Muscle of leg (tissue), 11 donors: ENCODE measurements around the gene PBRM1. TPM values are rescaled to one million over a fixed set of nuclear protein-coding genes. Genes with fewer than 3 reads are reported as not detected.

Source experiments
- DNase-seq: peaks from one replicate; pipeline ENCODE4 v3.0.0; 2013
- H3K27ac ChIP-seq: one replicate; pipeline ENCODE4 v1.5.1; 2013; ENCODE audit warnings: mild to moderate bottlenecking, low read length, control low read depth
- H3K27me3 ChIP-seq: one replicate; pipeline ENCODE4 v1.6.1; 2013; ENCODE audit warnings: low read length; ENCODE audit not compliant: control insufficient read depth, insufficient read depth
- H3K36me3 ChIP-seq: one replicate; pipeline ENCODE4 v1.6.1; 2013; ENCODE audit warnings: low read length; ENCODE audit not compliant: control insufficient read depth, insufficient read depth
- H3K4me1 ChIP-seq: one replicate; pipeline ENCODE4 v1.6.1; 2013; ENCODE audit warnings: low read length; ENCODE audit not compliant: control insufficient read depth, insufficient read depth
- H3K4me3 ChIP-seq: one replicate; pipeline ENCODE4 v1.5.1; 2013; ENCODE audit warnings: low read length, control low read depth
- H3K9me3 ChIP-seq: replicated peaks from 2 replicates; pipeline ENCODE4 v1.6.1; 2013; ENCODE audit warnings: low read depth, low read length; ENCODE audit not compliant: control insufficient read depth
- WGBS: methylation state at CpG from one replicate; pipeline ENCODE4 v1.1.5; 2013; ENCODE audit warnings: missing lambda C conversion rate; ENCODE audit not compliant: insufficient coverage; 5-methylcytosine and 5-hydroxymethylcytosine counted together
- polyA plus RNA-seq, 8 donors: library from polyadenylated mRNA; unstranded; fragments of 120-200 nt; gene quantifications; one replicate each; pipeline versions ENCODE4 v1.2.1 to v1.2.3, GENCODE V29; 2013; ENCODE audit warnings: inconsistent platforms in 1 of 8, low replicate concordance in 1 of 8; ENCODE audit not compliant: insufficient read length in 8 of 8, insufficient read depth in 1 of 8
- total RNA-seq: library from RNA; stranded (reverse); fragments of 120-200 nt; gene quantifications from one replicate; pipeline ENCODE4 v1.2.4, GENCODE V29; 2013

PBRM1 gene
- total and polyA plus RNA-seq, 9 donors, result 26.1 to 53.1 (median 47.3) TPM

DNA sequence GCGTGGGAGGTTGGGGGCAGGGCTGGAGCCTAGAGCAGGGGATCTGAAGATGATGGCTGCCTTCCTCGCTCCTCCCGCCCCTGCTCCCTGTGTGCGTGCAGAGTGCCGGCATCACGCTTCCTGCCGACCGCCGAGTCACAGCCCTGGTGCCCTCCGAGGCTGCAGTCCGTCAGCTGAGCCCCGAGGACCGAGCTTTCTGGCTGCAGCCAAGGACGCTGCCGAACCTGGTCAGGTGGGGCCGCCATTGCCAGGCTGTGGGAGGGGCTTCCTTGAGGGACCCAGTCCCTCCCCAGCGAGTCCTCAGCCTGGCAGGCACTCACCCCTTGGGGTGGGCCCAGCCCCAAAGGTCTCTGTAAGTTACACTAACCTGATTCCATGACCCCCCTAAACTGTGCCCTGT lies 173.0 kb downstream of the PBRM1 start:
- no peak overlapping the region for H3K4me3 ChIP-seq
- H3K4me1 ChIP-seq, result peaks cover 3% of the 10 kb centered on the region
- no peaks in the 10 kb centered on the region for H3K9me3 ChIP-seq
- DNase-seq, result no peak
- H3K36me3 ChIP-seq, result no peaks in the 10 kb centered on the region
- H3K27me3 ChIP-seq, result no peaks in the 10 kb centered on the region
- WGBS, result 53% methylated on average over 16 of the region's 17 CpGs
- H3K27ac ChIP-seq, result no peak overlapping the region

DNA sequence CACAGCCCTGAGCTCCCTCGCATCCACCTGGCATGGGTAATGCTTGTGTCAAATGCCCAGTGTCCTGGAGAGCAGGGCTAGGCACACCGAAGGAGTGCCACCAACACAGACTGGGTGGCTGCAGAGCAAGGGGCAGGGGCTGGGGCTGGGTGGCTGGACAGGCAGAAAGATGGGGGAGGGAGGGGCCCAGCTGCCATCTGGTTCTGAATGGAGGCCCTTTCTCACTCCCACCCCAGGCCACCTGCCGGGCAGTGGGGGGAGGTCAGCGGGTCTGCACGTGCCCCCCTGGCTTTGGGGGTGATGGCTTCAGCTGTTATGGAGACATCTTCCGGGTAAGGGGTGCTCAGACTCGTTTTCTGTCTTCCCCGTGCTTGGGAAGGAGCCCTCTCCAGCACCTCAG lies 173.6 kb downstream of the PBRM1 start:
- DNase-seq, result no peak
- H3K27me3 ChIP-seq, result no peaks in the 10 kb centered on the region
- no peaks in the 10 kb centered on the region for H3K9me3 ChIP-seq
- H3K36me3 ChIP-seq, result no peaks in the 10 kb centered on the region
- 67% methylated on average over 2 of the region's 8 CpGs for WGBS
- H3K4me3 ChIP-seq, result no peak overlapping the region
- peaks cover 3% of the 10 kb centered on the region for H3K4me1 ChIP-seq
- no peak overlapping the region for H3K27ac ChIP-seq

DNA sequence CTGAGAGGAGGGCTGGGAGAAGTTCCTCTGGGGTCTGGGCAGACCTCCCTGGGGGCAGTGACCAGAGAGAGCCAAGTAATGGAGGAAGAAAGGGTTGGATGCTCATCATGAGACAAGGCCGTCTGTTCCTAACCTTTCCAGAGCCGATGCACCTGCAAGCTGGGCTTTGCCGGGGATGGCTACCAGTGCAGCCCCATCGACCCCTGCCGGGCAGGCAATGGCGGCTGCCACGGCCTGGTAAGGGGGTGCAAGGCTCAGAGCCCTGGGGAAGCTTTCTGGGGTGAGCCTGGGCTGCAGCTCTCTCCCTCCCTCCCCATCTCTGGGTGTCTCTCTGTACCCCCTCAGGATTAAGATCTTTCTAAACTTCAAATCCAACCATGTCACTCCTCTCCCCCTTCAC lies 174.2 kb downstream of the PBRM1 start:
- H3K27me3 ChIP-seq, result no peaks in the 10 kb centered on the region
- no peaks in the 10 kb centered on the region for H3K36me3 ChIP-seq
- no peak for DNase-seq
- peaks cover 3% of the 10 kb centered on the region for H3K4me1 ChIP-seq
- 79% methylated on average over 7 of the region's 7 CpGs for WGBS
- no peak overlapping the region for H3K27ac ChIP-seq
- H3K9me3 ChIP-seq, result no peaks in the 10 kb centered on the region
- H3K4me3 ChIP-seq, result no peak overlapping the region

DNA sequence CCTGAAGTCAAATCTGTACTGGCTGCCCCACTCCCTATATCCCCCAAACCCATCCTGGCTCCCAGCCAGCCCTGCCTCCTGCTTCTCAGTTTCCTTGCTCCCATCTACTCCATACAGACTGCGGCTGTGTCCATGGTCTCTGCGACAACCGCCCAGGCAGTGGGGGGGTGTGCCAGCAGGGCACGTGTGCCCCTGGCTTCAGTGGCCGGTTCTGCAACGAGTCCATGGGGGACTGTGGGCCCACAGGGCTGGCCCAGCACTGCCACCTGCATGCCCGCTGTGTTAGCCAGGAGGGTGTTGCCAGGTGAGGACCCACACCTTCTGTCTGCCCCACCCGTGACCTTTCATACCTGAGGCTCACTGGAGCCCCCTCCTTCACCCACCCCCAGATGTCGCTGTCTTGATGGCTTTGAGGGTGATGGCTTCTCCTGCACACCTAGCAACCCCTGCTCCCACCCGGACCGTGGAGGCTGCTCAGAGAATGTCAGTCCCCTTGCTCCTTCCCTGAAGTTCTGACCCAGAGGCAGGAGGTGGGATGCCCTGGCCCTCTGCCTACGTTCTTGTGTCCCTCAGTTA lies 175.9 kb downstream of the PBRM1 start:
- Histone ChIP-seq H3K27ac (no peak overlapping the region), H3K27me3 (no peaks in the 10 kb centered on the region), H3K4me3 (no peak overlapping the region), H3K36me3 (no peaks in the 10 kb centered on the region), H3K4me1 (no peaks in the 10 kb centered on the region), H3K9me3 (no peaks in the 10 kb centered on the region)
- no peak for DNase-seq
- WGBS, result 73% methylated on average over 8 of the region's 12 CpGs

DNA sequence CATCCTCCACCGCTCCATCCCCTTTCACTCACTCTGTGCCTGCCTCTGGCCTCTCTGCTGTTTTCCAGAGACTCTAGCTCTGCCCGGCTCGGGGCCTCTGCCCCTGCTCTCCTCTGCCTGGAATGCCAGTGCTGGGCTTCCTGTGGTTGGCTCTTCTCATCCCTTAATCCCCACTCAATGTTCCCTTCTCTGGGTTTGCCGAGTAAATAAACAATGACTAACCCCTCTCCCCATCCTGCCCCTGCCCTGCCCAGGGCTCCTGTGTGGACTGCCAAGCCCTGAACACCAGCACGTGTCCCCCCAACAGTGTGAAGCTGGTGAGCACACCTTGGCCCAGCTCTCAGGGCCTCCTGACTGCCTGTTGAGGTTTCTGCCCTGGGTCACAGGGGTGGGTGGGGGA lies 178.4 kb downstream of the PBRM1 start:
- Histone ChIP-seq H3K4me1 (no peaks in the 10 kb centered on the region), H3K27me3 (no peaks in the 10 kb centered on the region), H3K9me3 (no peaks in the 10 kb centered on the region), H3K4me3 (no peak overlapping the region), H3K27ac (no peak overlapping the region), H3K36me3 (no peaks in the 10 kb centered on the region)
- no peak for DNase-seq
- WGBS, result 51% methylated on average over 5 of the region's 5 CpGs

DNA sequence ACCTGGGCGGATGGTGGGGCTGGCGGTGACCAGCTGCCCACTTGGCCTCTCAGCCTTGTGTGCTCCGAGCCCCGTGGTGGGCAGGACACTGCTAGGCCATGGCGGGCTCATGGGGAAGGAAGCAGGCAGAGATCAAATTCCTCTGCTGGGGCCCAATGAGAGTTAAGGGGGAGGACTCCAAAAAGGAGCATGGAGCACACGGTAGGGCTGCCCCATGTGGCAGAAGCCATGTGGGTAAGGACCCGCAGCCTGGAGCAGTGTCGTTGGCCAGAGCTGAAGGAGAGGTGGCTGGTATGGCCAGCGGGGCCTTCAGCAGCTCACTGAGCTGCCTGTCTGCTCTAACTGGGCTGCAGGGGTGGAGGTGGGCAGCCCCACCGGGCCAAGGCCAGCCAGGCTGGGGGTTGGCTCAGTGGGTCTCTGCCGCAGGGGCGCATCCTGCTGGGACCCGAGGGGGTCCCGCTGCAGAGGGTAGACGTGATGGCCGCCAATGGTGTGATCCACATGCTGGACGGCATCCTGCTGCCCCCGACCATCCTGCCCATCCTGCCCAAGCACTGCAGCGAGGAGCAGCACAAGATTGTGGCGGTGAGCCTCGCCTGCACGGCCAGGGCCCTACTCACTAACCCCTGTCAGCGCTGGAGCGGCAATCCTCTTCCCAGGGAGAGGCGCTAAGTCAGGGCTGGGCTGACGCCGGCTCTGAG lies 179.3 kb downstream of the PBRM1 start:
- Histone ChIP-seq H3K27ac (no peak overlapping the region), H3K27me3 (no peaks in the 10 kb centered on the region), H3K36me3 (no peaks in the 10 kb centered on the region), H3K4me1 (no peaks in the 10 kb centered on the region), H3K9me3 (no peaks in the 10 kb centered on the region), H3K4me3 (no peak overlapping the region)
- no peak for DNase-seq
- WGBS, result 57% methylated on average over 24 of the region's 27 CpGs

DNA sequence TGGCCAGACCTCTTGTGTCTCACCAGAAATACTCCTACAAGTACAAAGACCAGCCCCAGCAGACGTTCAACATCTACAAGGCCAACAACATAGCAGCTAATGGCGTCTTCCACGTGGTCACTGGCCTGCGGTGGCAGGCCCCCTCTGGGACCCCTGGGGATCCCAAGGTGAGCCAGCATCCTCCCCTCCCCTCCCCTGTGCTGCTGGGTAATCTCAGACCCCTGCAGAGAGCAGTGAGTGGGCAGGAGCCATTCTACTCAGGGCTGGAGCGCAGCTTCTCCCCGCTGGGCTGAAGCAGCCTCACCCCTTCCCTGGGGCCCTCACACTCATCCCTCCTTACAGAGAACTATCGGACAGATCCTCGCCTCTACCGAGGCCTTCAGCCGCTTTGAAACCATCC lies 180.7 kb downstream of the PBRM1 start:
- H3K36me3 ChIP-seq, result no peaks in the 10 kb centered on the region
- H3K27me3 ChIP-seq, result no peaks in the 10 kb centered on the region
- no peak overlapping the region for H3K4me3 ChIP-seq
- no peak for DNase-seq
- H3K4me1 ChIP-seq, result no peaks in the 10 kb centered on the region
- H3K27ac ChIP-seq, result no peak overlapping the region
- 75% methylated on average over 9 of the region's 10 CpGs for WGBS
- no peaks in the 10 kb centered on the region for H3K9me3 ChIP-seq

DNA sequence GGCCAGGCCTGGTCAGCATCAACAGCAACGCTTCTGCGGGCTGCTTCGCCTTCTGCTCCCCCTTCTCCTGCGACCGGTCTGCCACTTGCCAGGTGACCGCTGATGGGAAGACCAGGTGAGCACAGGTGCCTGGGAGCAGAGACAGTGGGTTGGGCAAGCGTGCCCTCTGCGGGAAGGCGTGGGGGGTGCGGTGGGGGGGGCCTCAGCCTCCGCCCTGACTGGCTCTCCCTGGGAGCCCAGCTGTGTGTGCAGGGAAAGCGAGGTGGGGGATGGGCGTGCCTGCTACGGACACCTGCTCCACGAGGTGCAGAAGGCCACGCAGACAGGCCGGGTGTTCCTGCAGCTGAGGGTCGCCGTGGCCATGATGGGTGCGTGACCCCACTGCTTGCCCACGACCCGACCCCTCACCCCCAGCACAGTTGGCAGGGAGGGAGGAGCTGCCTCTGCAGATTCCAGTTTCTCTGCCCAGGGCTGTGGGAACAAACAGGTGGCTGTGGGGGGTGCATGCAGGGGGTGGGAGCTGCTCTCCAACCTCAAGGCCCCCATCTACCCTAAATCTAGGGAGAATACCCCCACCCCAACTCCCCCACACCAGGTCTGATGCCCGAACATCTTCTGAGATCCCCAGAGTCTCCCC lies 181.8 kb downstream of the PBRM1 start:
- H3K4me3 ChIP-seq, result no peak overlapping the region
- no peaks in the 10 kb centered on the region for H3K36me3 ChIP-seq
- no peaks in the 10 kb centered on the region for H3K27me3 ChIP-seq
- no peak for DNase-seq
- no peaks in the 10 kb centered on the region for H3K9me3 ChIP-seq
- H3K27ac ChIP-seq, result no peak overlapping the region
- H3K4me1 ChIP-seq, result no peaks in the 10 kb centered on the region
- WGBS, result 55% methylated on average over 19 of the region's 23 CpGs

DNA sequence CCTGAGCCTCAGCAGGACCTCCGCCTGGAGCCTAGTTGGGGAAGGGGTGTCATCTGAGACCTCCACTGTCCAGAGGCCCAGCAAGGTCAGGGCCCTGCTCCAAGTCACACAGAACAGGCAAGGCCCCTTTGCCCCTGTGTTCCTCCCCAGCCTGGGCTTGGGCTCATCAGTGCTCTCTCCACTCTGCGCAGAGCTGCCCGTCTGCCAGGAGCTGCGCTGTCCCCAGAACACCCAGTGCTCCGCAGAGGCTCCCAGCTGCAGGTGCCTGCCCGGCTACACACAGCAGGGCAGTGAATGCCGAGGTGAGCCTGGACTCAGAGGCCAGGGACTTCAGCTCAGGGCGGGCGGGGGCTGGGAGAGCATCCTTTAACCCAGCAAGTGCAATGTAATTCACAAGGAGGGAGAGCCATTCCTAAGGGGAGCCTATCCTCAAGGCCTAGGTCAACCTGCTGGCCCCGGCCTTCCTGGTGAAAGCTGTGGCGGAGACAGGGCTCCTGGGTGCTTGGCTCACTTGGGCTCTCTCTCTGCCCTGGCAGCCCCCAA lies 182.8 kb downstream of the PBRM1 start:
- WGBS, result 90% methylated on average over 7 of the region's 11 CpGs
- no peak for DNase-seq
- H3K36me3 ChIP-seq, result no peaks in the 10 kb centered on the region

DNA sequence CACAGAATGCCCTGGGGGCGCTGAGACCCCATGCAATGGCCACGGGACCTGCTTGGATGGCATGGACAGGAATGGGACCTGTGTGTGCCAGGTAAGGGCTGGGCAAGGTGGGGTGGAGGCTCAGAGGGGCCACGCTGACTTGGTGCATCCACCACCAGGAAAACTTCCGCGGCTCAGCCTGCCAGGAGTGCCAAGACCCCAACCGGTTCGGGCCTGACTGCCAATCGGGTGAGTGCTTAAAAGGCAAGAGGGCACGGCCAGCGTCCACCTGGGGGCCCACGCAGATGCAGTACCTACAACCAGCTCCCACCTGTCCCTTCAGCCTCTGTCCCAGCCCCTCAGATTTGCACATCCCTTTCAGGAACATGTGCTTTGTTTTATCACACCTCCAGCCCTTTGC lies 183.7 kb downstream of the PBRM1 start:
- Histone ChIP-seq H3K27me3 (no peaks in the 10 kb centered on the region), H3K36me3 (no peaks in the 10 kb centered on the region), H3K4me3 (no peak overlapping the region), H3K27ac (no peak overlapping the region), H3K9me3 (no peaks in the 10 kb centered on the region), H3K4me1 (no peaks in the 10 kb centered on the region)
- DNase-seq, result no peak
- 85% methylated on average over 11 of the region's 11 CpGs for WGBS

More for the DNA sequence above, 182.8 kb downstream of the PBRM1 start:
- Histone ChIP-seq H3K9me3 (no peaks in the 10 kb centered on the region), H3K27ac (no peak overlapping the region), H3K27me3 (no peaks in the 10 kb centered on the region), H3K4me3 (no peak overlapping the region), H3K4me1 (no peaks in the 10 kb centered on the region)
